Ishikawa (cell line): ENCODE data around the gene ARHGAP22.

ENCODE experiments used
- CEBPB ChIP-seq: IDR thresholded peaks from 2 replicates; pipeline ENCODE4 v1.6.1; 2012
- CREB1 ChIP-seq: IDR thresholded peaks from 2 replicates; pipeline ENCODE4 v1.6.1; 2012; ENCODE audit warnings: low read depth
- EGR1 ChIP-seq: IDR thresholded peaks from 2 replicates; pipeline ENCODE4 v1.6.1; 2012
- EP300 ChIP-seq: IDR thresholded peaks from 2 replicates; pipeline ENCODE4 v1.6.1; 2012; ENCODE audit warnings: borderline replicate concordance
- FOXM1 ChIP-seq: IDR thresholded peaks from 2 replicates; pipeline ENCODE4 v1.6.1; 2012; ENCODE audit warnings: low read depth, borderline replicate concordance
- MAX ChIP-seq: IDR thresholded peaks from 2 replicates; pipeline ENCODE4 v1.6.1; 2012
- NFIC ChIP-seq: IDR thresholded peaks from 2 replicates; pipeline ENCODE4 v1.6.1; 2012
- RAD21 ChIP-seq: IDR thresholded peaks from 2 replicates; pipeline ENCODE4 v1.6.1; 2012; ENCODE audit warnings: low read depth
- REST ChIP-seq: IDR thresholded peaks from 2 replicates; pipeline ENCODE4 v1.6.1; 2012; ENCODE audit warnings: low read depth, mild to moderate bottlenecking
- TAF1 ChIP-seq: IDR thresholded peaks from 2 replicates; pipeline ENCODE4 v1.6.1; 2012; ENCODE audit warnings: low read depth, mild to moderate bottlenecking
- TCF12 ChIP-seq: IDR thresholded peaks from 2 replicates; pipeline ENCODE4 v1.6.1; 2012; ENCODE audit warnings: low read depth
- TEAD4 ChIP-seq: IDR thresholded peaks from 2 replicates; pipeline ENCODE4 v1.6.1; 2012
- USF1 ChIP-seq: IDR thresholded peaks from 2 replicates; pipeline ENCODE4 v1.6.1; 2012
- YY1 ChIP-seq: IDR thresholded peaks from 2 replicates; pipeline ENCODE4 v1.6.1; 2012; ENCODE audit warnings: low read depth
- ZBTB7A ChIP-seq: IDR thresholded peaks from 2 replicates; pipeline ENCODE4 v1.6.1; 2012; ENCODE audit warnings: low read depth

Gene ARHGAP22

GRCh38 chr10:48494073-48494472, 110.8 kb downstream of the ARHGAP22 start:
- TF ChIP-seq NFIC = no peak
- TF ChIP-seq ZBTB7A = no peak
- TF ChIP-seq CEBPB = no peak
- no peak for TF ChIP-seq REST
- no peak for TF ChIP-seq TAF1
- TF ChIP-seq EP300 = no peak
- TF ChIP-seq CREB1 = no peak
- TF ChIP-seq MAX = no peak
- no peak for TF ChIP-seq TEAD4
- no peak for TF ChIP-seq EGR1
- no peak for TF ChIP-seq TCF12
- TF ChIP-seq YY1 = no peak
- no peak for TF ChIP-seq RAD21
- TF ChIP-seq USF1 = no peak
- no peak for TF ChIP-seq FOXM1

- TF ChIP-seq YY1 = no peak
- TF ChIP-seq ZBTB7A = no peak
These were observed 111.6 kb downstream of the ARHGAP22 start for GRCh38 chr10:48493083-48493871.

- TF ChIP-seq YY1 = no peak
- TF ChIP-seq MAX = no peak
- TF ChIP-seq NFIC = no peak
- no peak for TF ChIP-seq EP300
- TF ChIP-seq FOXM1 = no peak
- no peak for TF ChIP-seq EGR1
- TF ChIP-seq USF1 = no peak
- no peak for TF ChIP-seq TEAD4
- TF ChIP-seq RAD21 = no peak
- no peak for TF ChIP-seq TAF1
- TF ChIP-seq CREB1 = no peak
- TF ChIP-seq ZBTB7A = no peak
- no peak for TF ChIP-seq TCF12
- TF ChIP-seq REST = no peak
- no peak for TF ChIP-seq CEBPB
These were observed 112.7 kb downstream of the ARHGAP22 start for GRCh38 chr10:48492201-48492600.

GRCh38 chr10:48491392-48492139, 113.3 kb downstream of the ARHGAP22 start:
- TF ChIP-seq TEAD4 (no peak), EGR1 (no peak), CEBPB (no peak)

GRCh38 chr10:48490946-48491345, 113.9 kb downstream of the ARHGAP22 start:
- TF ChIP-seq EGR1 = no peak
- no peak for TF ChIP-seq EP300

- TF ChIP-seq EP300 = no peak
- TF ChIP-seq RAD21 = no peak
- TF ChIP-seq FOXM1 = no peak
- TF ChIP-seq CREB1 = no peak
- no peak for TF ChIP-seq REST
- TF ChIP-seq TEAD4 = no peak
- TF ChIP-seq YY1 = no peak
- TF ChIP-seq NFIC = no peak
- TF ChIP-seq TAF1 = no peak
- no peak for TF ChIP-seq TCF12
- TF ChIP-seq MAX = no peak
- no peak for TF ChIP-seq USF1
- no peak for TF ChIP-seq ZBTB7A
- no peak for TF ChIP-seq EGR1
- no peak for TF ChIP-seq CEBPB
These were observed 114.3 kb downstream of the ARHGAP22 start for GRCh38 chr10:48490571-48490940.
